ENCODE data around the gene CDH8.

DNA sequence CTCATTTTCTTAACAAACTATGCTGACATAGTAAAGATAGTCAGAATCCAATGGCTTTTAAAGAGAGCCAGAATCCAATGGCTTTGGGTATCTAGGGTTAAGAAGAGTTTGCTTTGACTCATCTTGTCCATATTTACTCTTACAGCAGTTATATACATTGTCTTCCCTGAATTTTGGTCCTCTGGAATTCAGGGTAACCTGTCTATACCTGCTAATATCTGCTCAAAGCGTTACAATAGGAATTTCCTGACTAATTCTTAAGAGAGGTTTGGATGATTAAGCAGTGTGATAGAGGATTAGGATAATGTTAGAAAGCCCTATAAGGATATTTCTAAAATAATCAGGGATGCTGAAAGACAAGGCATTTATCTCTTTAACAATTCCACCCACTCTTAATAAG is 2.0 kb upstream of the CDH8 start:
- TF ChIP-seq, protein P1, sequence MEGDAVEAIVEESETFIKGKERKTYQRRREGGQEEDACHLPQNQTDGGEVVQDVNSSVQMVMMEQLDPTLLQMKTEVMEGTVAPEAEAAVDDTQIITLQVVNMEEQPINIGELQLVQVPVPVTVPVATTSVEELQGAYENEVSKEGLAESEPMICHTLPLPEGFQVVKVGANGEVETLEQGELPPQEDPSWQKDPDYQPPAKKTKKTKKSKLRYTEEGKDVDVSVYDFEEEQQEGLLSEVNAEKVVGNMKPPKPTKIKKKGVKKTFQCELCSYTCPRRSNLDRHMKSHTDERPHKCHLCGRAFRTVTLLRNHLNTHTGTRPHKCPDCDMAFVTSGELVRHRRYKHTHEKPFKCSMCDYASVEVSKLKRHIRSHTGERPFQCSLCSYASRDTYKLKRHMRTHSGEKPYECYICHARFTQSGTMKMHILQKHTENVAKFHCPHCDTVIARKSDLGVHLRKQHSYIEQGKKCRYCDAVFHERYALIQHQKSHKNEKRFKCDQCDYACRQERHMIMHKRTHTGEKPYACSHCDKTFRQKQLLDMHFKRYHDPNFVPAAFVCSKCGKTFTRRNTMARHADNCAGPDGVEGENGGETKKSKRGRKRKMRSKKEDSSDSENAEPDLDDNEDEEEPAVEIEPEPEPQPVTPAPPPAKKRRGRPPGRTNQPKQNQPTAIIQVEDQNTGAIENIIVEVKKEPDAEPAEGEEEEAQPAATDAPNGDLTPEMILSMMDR (IDR thresholded peaks at IDR 0.05), result no peak
- no peak for TF ChIP-seq POLR2A (IDR thresholded peaks at IDR 0.05)
